ENCODE measurements around the gene C3orf70.
A peak's percentile ranks its signal among the peaks of the same experiment; 100 is the strongest.
"Not testable (repeated sequence)": the region's sequence is repeated elsewhere in the genome, so short reads cannot be mapped to it uniquely, and the experiment has no call there.

Gene C3orf70

DNA sequence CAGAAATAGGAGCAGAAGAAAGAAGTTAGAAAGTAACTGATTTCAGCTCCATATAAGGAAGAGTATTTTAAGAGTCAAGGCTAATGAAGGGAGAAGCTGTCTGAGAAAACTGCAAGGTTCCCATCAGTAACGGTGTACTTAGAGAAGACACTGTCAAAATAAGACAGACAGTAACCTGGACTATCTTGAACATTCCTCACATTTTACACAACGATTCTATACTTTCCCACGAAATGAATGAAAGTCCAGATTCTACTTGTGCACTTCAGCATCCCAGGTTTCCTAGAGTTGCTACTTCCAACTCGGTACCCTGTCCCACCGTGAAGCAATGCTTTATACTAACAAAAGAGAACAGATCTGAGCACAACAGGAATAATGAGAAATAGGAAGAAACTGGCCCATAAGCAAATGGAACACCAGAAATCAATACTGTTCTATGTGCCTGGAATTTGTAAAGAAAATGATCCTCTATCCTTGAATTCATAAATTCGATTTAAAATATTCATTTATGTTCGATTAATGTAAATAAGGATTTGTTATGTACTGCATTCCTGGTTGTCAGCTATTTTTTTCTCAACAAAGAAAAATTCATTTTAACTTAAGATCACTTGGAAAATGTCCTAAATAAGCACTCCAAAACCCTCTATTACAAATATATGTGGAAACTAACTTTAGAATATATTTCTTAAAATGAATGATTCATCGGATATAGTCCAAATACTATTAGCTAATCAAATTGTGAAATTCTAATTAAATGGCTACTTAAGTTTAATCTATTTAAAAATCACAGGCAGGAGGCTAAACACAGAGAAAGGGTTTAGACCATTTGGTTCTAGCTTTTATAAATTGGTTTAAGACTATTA lies 1.5 kb downstream of the C3orf70 start:
- DNase-seq (ENCODE audit: low spot score): no peak

DNA sequence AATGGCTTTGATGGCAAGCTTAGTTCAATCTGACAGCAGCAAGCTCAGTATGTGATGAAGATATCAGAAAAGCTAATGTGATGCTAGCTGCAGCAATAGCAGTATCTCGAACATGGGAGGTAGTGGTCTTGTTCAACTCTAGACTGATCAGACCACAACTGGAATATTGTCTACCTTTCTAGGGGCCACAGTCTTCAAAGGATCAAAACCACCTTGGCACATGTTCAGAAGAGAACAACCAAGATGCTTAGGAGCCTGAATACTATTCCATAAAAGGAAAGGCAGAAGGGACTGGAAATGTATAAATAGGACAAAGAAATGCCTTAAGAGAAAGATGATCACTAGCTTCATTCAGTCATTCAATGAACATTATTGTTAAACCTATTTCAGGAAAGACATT lies 2.3 kb downstream of the C3orf70 start:
- DNase-seq (ENCODE audit: low spot score): no peak

DNA sequence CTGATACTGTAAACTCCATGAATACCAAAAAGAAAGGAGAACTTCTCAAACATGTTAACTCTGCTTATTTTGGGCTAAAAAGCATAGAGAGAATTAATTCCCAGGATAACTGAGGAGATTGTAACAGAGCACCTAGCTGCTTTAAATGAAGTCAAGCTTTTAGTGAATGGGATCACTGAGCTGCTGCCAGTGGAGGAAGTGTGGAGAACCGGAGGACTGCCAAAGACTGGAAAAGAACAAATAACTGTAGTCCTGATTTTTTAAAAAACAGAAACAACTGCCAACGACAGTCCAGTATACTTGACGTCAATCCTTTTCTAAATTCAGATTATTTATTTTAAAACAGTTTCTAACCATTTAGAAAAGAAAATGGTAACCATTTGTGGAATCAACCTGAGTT lies 3.3 kb downstream of the C3orf70 start:
- peak; percentile 56 for DNase-seq (ENCODE audit: low spot score)

DNA sequence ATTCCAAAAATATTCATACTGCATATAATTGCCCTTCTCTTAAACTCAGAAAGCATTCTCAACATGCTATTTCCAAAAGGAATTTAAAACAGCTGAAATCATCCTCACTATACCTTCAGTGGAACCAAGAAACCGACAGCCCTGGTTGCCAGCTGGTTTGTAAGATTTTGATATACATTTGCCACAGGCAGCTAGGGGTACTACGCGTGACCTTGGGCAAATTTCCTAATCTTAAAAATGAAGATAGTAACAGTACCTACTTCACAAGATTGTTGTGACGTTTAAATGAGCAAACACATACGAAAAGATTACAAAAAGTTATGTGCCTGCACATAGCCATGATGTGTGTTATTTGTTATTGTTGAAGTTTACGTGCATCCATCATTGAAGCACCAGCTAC lies 7.3 kb downstream of the C3orf70 start:
- no peak for DNase-seq (ENCODE audit: low spot score)

DNA sequence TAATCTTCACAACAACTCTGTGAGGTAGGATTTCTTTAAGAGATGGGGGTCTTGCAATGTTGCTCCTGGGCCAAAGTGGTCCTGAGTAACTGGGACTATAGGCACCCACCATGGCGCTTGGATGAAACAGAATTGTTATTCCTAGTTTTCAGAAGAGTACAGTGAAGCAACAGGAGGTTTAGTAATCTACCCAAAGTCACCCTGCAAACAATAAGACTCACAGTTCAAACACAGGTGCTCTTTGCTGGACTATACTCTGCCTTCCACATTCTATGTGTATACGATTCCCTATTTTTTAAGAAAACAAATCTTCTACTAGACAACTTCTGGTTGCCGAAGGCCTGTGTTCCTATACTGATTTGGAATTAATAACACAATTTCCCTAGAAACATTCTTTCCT lies 8.1 kb downstream of the C3orf70 start:
- DNase-seq (ENCODE audit: low spot score): no peak

DNA sequence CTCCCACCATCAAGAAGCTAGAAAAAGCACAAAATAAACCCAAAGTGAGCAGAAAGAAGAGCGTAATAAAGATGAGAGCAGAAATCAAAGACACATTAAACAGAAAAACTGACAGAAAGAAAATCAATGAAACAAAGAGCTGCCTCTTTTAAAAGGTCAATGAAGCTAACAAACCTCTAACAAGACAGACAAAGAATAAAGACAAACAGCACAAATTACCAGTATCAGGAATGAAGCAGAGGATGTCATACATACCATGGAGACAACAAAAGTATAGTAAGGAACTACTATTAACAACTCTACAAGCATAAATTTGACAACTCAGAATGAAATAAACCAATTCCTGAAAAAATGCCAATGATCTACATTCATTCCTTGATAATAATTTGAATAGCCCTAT lies 15.0 kb downstream of the C3orf70 start:
- DNase-seq (ENCODE audit: low spot score): no peak

DNA sequence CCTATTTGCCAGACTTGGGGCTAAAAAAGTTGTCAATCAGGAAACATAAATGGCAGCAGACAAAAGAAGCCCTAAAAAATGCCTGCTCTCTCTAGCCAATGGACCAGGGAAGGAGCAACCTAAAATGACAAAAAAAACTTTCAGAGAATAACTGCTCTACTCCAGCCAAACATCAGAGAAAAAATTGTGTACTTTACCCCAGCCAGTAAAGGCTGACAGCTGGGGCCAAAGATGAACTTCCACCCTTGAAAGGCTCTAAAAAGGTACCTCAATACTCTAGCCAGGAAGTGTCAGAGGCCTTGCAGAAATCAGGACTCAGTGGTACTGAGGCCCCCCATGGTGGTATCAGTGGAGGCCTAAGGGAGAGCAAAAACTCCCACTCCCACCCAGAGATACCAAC lies 18.4 kb downstream of the C3orf70 start:
- no peak for DNase-seq (ENCODE audit: low spot score)

DNA sequence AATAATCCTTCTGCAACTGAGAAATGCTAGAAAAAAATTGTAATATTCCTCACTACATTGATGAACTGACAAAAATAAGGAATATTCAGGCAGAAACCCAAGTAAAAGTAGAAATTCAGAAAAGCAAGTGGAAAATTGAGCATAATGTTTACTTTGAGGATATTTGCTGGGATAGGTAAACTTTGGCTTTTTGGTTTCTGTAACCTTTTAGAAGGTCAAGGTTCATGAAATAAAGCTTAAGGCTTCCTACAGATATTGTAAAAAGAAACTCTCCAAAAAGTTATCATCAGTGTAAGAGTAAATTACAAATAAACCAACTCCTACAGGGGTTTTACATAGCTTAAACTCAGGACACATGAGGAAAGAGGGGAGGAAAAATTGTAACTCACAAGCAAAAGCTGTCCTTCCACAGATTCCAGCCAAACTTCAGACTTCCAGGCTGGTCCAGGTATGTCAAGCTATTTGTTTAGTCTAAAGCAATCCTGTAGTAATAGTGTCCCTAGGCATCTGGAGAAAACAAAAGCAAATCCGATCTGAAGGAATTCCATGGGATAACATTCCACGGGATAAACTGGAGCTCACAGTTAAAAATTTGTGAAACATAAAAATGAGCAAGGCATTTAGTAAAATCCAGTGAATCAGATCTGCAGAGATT lies 21.1 kb downstream of the C3orf70 start:
- no peak for DNase-seq (ENCODE audit: low spot score)

DNA sequence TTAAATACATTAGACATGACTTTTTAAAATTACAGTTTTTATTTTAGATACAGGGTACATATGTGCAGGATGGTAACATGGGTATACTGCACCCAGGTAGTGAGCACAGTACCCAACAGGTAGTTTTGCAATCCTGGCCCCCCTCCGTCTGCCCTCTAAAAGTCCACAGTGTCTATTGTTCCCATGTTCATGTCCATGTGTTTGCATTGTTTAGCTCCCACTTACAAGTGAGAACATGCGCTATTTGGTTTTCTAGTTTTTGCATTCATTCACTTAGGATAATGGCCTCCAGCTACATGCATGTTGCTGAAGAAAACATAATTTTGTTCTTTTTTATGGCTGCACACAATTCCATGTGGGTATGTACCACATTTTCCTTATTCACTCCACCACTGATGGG lies 23.8 kb downstream of the C3orf70 start:
- DNase-seq (ENCODE audit: low spot score): no peak

DNA sequence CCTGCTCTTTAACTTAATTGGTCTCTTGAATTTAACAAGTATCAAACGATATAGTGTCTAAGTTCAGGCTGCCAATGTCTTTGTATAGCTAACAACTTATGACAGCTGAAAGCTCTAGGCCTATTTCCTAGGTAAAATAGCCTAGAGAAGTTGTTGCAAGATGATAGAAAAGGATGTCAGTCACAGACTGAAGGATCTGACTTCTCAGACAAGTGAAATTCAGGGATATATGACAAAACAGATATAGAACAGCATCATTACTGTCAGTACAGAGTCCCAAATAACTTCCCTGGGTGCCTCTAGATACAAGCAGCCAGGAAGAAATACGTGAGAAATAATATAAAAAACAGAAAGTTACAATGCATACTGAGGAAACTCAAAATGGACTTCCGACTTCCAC lies 26.7 kb downstream of the C3orf70 start:
- no peak for DNase-seq (ENCODE audit: low spot score)

DNA sequence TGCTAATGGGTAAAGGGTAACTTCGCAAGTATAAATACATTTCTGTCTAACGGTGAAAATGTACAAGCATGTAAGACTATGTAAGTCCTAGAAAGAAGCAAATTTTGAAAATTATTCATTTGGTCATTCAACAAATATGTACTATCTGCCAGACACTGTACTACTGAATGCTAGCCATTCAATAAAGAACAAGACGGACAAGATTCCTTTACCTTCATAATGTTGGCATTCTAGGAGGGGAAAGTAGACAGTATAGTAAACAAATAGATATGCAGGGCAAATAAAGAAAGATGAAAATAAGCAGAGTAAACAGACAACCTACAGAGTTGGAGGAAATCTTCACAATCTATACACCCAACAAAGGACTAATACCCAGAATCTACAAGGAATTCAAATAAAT lies 32.7 kb downstream of the C3orf70 start:
- DNase-seq (ENCODE audit: low spot score): no peak

DNA sequence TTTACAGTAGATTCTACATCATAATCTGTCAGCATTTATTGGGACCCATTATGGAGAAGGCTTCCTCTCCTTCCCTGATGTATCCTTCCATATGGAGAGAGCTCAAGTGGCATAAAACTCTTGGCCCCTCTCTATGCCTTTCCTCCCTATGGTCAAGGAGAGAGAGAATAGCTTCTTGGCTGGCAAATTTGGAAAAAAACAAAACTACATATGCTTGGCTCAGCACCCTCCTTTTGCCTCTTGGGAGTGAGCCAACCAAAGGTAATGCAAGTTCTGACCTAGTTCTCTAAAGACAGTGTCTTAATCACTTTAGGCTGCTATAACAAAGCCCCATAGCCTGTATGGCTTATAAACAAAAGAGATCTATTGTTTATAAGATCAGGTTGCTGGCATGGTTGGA lies 37.5 kb downstream of the C3orf70 start:
- no peak for DNase-seq (ENCODE audit: low spot score)

DNA sequence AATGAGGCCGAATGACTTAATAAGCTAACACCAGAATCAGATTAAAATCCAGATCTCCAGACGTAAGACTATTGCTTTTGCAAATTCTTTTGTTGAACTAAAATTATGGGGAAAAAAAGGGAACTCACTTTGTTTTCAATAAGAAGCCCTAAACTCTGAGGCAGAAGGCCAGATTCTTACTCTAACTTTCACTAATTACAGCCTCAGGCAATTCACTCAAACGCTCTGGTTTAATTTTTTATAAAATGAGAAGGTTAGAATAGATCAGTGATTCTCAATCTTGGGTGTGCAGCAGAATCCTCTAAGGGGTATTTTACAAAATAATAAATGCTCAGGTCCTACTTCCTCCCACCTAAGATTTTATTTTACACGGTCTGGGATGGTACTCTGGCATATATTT lies 38.1 kb downstream of the C3orf70 start:
- DNase-seq (ENCODE audit: low spot score): no peak

DNA sequence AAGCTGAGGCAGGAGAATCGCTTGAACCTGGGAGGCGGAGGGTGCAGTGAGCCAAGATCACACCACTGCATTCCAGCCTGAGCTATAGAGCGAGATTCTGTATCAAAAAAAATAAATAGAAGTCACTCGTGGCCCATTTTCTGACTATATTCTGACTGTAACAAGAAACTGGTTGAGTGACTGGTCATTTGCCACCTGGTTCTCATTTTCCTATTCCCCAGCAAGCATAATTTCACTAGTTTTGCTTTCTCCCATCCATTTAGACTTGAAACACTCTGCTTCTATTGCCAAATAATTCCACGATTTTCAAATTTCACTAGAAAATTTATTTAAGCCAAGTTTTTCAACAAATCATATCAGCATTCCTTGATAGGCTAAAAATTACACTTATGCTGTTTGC lies 40.7 kb downstream of the C3orf70 start:
- DNase-seq (ENCODE audit: low spot score): no peak

DNA sequence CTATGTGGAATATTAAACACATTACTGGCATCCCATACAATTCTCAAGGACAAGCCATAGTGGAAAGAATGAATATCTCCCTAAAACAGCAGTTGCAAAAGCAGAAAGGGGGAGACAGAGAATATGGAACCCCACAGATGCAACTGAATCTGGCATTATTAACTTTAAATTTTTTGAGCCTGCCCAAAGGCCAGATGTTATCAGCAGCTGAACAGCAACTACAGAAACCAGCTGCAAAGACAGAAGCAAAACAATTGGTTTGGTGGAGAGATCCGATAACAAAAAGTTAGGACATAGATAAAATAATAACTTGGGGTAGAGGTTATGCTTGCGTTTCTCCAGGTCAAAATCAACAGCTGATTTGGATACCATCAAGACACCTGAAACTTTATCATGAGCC lies 43.8 kb downstream of the C3orf70 start:
- not testable (repeated sequence) for DNase-seq (ENCODE audit: low spot score)

DNA sequence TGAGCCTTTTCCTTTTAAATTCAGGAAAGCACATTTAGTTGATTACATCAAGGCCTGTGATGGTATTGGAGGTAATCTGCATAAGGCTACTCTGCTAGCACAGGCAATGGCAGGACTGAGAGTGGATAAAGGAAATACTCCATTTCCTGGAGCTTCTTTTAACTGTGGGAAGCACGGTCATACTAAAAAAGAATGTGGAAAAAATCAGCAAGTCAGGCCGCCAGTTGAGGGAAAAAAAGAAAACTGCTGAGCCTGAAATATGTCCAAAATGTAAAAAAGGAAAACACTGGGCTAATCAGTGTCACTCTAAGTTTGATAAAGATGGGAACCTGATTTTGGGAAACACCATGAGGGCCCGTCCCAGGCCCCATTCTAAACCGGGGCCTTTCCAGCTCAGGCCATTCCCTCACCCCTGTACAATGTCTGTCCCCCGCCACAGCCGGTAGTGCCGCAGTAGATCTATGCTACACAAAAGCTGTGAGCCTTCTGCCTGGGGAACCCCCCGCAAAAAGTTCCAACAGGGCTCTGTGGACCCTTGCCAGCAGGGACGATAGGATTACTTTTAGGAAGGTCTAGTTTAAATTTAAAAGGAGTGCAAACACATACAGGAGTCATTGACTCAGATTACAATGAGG lies 46.5 kb downstream of the C3orf70 start:
- not testable (repeated sequence) for DNase-seq (ENCODE audit: low spot score)

DNA sequence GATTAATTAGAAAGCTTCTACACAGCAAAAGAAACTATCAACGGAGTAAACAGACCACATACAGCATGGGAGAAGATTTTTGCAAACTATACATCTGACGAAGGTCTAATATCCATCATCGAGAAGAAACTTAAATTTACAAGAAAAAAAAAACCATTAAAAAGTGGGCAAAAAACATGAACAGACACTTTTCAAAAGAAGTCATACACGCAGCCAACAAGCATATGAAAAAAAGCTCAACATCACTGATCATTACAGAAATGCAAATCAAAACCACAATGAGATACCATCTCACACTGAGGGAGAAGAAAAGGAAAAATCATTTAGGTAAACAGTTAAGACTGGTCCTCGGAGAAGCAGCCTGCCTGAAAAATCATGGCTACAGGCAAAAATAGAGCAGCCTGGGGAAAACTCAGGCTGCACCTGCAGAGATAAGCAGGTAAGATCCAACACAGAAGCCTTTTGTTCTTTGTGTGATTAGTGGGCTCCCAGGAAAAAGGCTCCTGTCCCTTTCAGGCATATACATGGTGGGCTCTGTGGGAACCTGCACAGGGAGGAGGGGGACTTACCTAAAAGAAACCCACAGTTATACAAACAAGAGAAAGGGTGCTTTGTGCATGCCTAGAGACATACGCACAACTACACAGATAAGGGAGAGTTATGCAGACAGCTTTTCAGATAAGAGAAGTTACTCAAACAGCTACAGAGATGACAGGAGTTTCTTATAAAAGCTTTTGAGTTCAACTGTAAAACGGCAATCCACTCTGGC lies 49.3 kb downstream of the C3orf70 start:
- DNase-seq (ENCODE audit: low spot score): no peak

DNA sequence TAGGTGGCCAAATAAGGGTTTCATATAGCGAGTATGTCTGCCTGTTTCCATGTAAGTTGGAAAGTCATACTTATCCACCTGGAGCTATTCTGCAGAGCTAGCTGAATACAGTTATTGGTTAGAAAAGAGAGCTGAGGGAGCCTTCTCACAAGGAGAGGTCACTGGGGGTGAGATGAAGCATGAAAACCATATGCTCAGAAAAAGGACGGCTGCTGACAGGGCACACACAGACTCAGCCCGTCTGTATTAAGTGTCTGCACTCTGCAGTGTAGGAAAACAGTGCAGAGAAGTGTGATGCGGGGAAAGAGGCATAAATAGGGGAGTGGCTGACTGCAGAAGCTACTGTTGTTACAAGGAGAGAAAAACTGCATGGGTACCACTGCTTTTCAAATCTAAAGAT lies 58.2 kb downstream of the C3orf70 start:
- DNase-seq (ENCODE audit: low spot score): no peak

DNA sequence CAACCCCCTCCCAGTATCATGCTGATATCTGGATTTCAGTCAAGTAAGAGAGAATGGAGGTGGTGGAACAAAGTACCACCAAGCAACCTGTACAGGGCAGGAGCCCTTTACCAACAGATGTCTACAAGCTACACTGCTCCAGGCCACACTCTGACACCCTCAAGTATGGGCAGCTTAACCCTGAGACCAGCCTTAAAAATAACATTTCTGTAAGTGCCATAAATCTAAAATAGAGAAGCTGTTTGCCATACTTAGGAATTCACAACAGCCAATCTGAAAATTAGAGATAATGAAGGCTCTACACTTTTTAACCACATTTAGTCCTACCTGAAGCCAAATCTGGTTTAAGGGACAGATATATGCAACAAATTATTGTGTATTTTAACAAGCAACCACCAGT lies 59.7 kb downstream of the C3orf70 start:
- no peak for DNase-seq (ENCODE audit: low spot score)

DNA sequence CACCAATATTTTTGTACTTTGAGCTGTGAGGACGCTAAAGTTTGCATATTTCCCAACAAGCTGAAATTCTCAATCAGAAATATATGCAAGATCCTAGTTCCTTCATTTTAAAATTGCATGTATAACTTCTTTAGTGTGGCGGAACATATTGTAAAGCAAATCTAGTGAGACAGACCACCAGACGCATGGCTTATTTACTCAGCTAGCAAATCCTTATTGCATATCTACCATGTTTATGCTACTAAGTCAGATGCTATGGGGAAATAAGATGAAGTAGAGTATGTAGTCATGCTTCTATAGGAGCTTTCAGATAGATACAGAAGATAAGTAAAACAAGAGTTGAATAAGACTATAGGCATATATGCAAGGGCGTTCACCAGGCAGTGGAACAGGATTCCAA lies 62.0 kb downstream of the C3orf70 start:
- no peak for DNase-seq (ENCODE audit: low spot score)

DNA sequence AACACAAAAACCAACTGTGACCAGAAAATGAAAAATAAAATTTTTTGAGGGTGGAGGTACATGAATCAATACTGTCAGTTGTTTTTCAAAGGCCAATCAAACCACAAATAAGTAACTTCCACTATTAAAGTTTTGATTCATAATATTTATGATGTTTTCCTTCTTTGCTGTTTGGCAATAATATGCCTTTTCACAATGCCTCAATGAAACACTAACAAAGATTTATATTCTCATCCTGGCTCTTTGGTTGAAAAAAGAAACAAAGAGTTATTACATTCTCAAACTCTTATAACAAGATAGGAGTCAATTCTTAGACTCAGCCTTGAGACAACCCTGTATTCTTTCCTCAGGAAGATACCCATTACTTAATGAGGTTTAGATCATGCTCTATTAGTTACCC lies 63.1 kb downstream of the C3orf70 start:
- no peak for DNase-seq (ENCODE audit: low spot score)

DNA sequence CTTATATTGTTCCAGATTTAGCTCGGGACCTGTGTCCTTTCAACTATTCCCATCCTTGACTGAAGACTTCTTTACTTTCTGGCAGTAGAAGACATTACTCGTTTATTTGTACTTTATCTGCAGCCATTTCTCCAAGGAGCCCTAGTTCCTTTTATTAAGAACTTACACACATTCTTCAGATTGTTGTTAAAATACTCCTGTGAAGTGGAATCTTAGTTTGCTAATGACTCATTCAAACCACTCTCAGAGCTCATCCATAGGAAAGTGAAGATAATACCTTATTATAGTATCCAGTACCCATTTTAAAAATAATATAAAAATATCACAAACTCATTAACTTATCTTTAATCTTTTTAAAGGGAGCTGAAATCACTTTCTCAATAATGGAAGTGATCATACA lies 63.5 kb downstream of the C3orf70 start:
- no peak for DNase-seq (ENCODE audit: low spot score)

DNA sequence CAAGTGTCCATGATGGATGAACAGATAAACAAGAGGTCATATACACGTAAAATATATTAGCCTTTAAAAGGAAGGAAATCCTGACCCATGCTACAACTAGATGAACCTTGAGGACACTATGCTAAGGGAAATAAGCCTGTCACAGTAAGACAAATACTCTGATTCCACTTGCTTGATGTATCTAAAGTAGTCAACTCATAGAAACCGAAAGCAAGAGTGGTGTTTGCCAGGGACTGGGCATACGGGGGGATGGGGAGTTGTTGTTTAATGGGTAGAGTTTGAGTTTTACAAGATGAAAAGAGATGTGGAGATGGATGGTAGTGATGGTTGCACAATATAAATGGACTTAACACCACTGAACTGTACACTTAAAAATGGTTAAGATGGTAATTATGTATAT lies 65.4 kb downstream of the C3orf70 start:
- DNase-seq (ENCODE audit: low spot score): no peak
